PC-9 (cell line): ENCODE data around the gene SYN1. TPM values are rescaled to one million over a fixed set of nuclear protein-coding genes. Genes with fewer than 3 reads are reported as not detected.

Experiments used
- BruUV-seq: library from RNA; stranded (reverse); fragments of 400-500 nt; replicated peaks from 2 replicates; lab custom pipeline; 2021; lab: Mats Ljungman, UMichigan
- CTCF ChIA-PET: fragments of 300-600 bp; sonication (Branson Sonifier 250); formaldehyde crosslinking; loops from one replicate; lab custom pipeline; 2022; ENCODE audit warnings: antibody characterized with exemption; lab: Charles Lee
- POLR2A ChIA-PET: fragments of 300-600 bp; sonication (Branson Sonifier 250); formaldehyde crosslinking; loops from one replicate; lab custom pipeline; 2022; ENCODE audit warnings: antibody characterized with exemption; ENCODE audit not compliant: unreplicated experiment; lab: Charles Lee
- DNase-seq, 2 experiments: peaks; one replicate each; pipeline versions ENCODE4 v3.0.0 to v3.0.0-alpha.2; 2015 to 2022; ENCODE audit warnings: mixed read lengths in 1 of 2
- H2AFZ ChIP-seq: fragments of 200-600 bp; sonication (generic); 2 replicates; pipeline ENCODE4 v1.8.1; 2017; ENCODE audit warnings: antibody characterized with exemption
- H3F3A ChIP-seq: fragments of 200-600 bp; sonication (generic); 2 replicates; pipeline ENCODE4 v1.8.1; 2017; ENCODE audit warnings: antibody characterized with exemption, mild to moderate bottlenecking, low read depth; ENCODE audit not compliant: insufficient read depth
- H3K27ac ChIP-seq: fragments of 200-600 bp; sonication (generic); 2 replicates; pipeline ENCODE4 v1.6.1; 2016; ENCODE audit warnings: mixed run types
- H3K27me3 ChIP-seq: fragments of 200-600 bp; sonication (generic); 2 replicates; pipeline ENCODE4 v1.6.1; 2016; ENCODE audit warnings: low read depth, mixed run types; ENCODE audit not compliant: insufficient read depth
- H3K36me3 ChIP-seq: fragments of 200-600 bp; sonication (generic); 2 replicates; pipeline ENCODE4 v1.6.1; 2016; ENCODE audit warnings: low read depth, mixed run types
- H3K4me1 ChIP-seq: fragments of 200-600 bp; sonication (generic); replicated peaks from 2 replicates; pipeline ENCODE4 v1.6.1; 2016; ENCODE audit warnings: mixed run types; ENCODE audit not compliant: insufficient read depth
- H3K4me2 ChIP-seq: fragments of 200-600 bp; sonication (generic); 2 replicates; pipeline ENCODE4 v1.6.1; 2017; ENCODE audit warnings: mixed run types
- H3K4me3 ChIP-seq: fragments of 200-600 bp; sonication (generic); 2 replicates; pipeline ENCODE4 v1.6.1; 2016; ENCODE audit warnings: mixed run types
- H3K79me2 ChIP-seq: fragments of 200-600 bp; sonication (generic); 2 replicates; pipeline ENCODE4 v1.6.1; 2017; ENCODE audit warnings: low read depth, mixed run types
- H3K9me2 ChIP-seq: fragments of 200-600 bp; sonication (generic); 2 replicates; pipeline ENCODE4 v1.8.1; 2017; ENCODE audit warnings: mild to moderate bottlenecking; ENCODE audit not compliant: insufficient read depth
- H3K9me3 ChIP-seq: fragments of 200-600 bp; sonication (generic); 2 replicates; pipeline ENCODE4 v1.8.1; 2016; ENCODE audit warnings: low read depth; ENCODE audit not compliant: insufficient read depth
- H4K20me1 ChIP-seq: fragments of 200-600 bp; sonication (generic); 2 replicates; pipeline ENCODE4 v1.8.1; 2017; ENCODE audit not compliant: insufficient read depth
- CTCF ChIP-seq: fragments of 200-600 bp; sonication (generic); conservative IDR thresholded peaks from 2 replicates; pipeline ENCODE4 v1.6.1; 2017; ENCODE audit warnings: mixed run types, antibody characterized with exemption, mild to moderate bottlenecking, moderate library complexity
- EZH2 ChIP-seq: fragments of 200-600 bp; sonication (generic); IDR thresholded peaks from 2 replicates; pipeline ENCODE4 v1.8.0; 2017; ENCODE audit warnings: antibody characterized with exemption, low read depth
- intact Hi-C: fragments of 100-400 bp; cut with micrococcal nuclease; formaldehyde crosslinking; loops from one replicate; pipeline ENCODE4 v1.10.0; 2022; ENCODE audit not compliant: unreplicated experiment
- total RNA-seq: library from RNA; stranded (reverse); gene quantifications from 2 replicates; pipeline ENCODE4 v1.2.3, GENCODE V29; 2021

The SYN1 gene
- total RNA-seq, 1 experiment from 2014 or later = not detected

- no peaks in the 10 kb centered on the region for H3F3A ChIP-seq
- no peaks in the 10 kb centered on the region for H3K27me3 ChIP-seq
- TF ChIP-seq EZH2 (no peak), CTCF (no peak)
- H3K36me3 ChIP-seq = no peaks in the 10 kb centered on the region
- intact Hi-C loops = no loop called here
- no peak overlapping the region for H3K4me2 ChIP-seq
- CTCF ChIA-PET = no interaction called here
- H3K27ac ChIP-seq = no peak overlapping the region
- H3K9me3 ChIP-seq = no peaks in the 10 kb centered on the region
- DNase-seq = no peak
- H4K20me1 ChIP-seq = no peaks in the 10 kb centered on the region
- no peaks in the 10 kb centered on the region for H3K4me1 ChIP-seq
- BruUV-seq = no TSS peak
- no peaks in the 10 kb centered on the region for H3K79me2 ChIP-seq
- no peak overlapping the region for H3K4me3 ChIP-seq
- POLR2A ChIA-PET = interaction anchor here (0.7 kb wide), 1 partner anchor 1362 kb away, joined by 3 read pairs; no protein-coding TSS in a partner anchor
- H2AFZ ChIP-seq = no peak overlapping the region
- no peaks in the 10 kb centered on the region for H3K9me2 ChIP-seq
Measured at GRCh38 chrX:47587091-47587891, 32.4 kb downstream of the SYN1 start.

- Histone ChIP-seq H3K27ac (no peak overlapping the region), H3K4me1 (no peaks in the 10 kb centered on the region), H3K79me2 (no peaks in the 10 kb centered on the region), H4K20me1 (no peaks in the 10 kb centered on the region), H3K36me3 (no peaks in the 10 kb centered on the region), H2AFZ (no peak overlapping the region), H3K9me3 (no peaks in the 10 kb centered on the region), H3K27me3 (no peaks in the 10 kb centered on the region), H3F3A (no peaks in the 10 kb centered on the region), H3K4me2 (no peak overlapping the region), H3K9me2 (no peaks in the 10 kb centered on the region), H3K4me3 (no peak overlapping the region)
- intact Hi-C loops = no loop called here
- POLR2A ChIA-PET = no interaction called here
- no peak for DNase-seq
- no TSS peak for BruUV-seq
- CTCF ChIA-PET = no interaction called here
- TF ChIP-seq EZH2 (no peak), CTCF (no peak)
Measured at GRCh38 chrX:47586043-47586787, 33.4 kb downstream of the SYN1 start.

GRCh38 chrX:47585273-47585672 is 34.4 kb downstream of the SYN1 start:
- BruUV-seq = no TSS peak
- ChIA-PET POLR2A (no interaction called here), CTCF (no interaction called here)
- Histone ChIP-seq H3K4me3 (no peak overlapping the region), H3K4me2 (no peak overlapping the region), H3K4me1 (no peaks in the 10 kb centered on the region), H3K79me2 (no peaks in the 10 kb centered on the region), H3K36me3 (no peaks in the 10 kb centered on the region), H4K20me1 (no peaks in the 10 kb centered on the region), H3K27me3 (no peaks in the 10 kb centered on the region), H2AFZ (no peak overlapping the region), H3K9me2 (no peaks in the 10 kb centered on the region), H3K27ac (no peak overlapping the region), H3F3A (no peaks in the 10 kb centered on the region), H3K9me3 (no peaks in the 10 kb centered on the region)
- TF ChIP-seq EZH2 = no peak
- no peak for TF ChIP-seq CTCF
- intact Hi-C loops = no loop called here
- DNase-seq = no peak
